Skeletal muscle satellite cell (primary cell): Measurements from ENCODE around the gene ACYP2.
"Not testable (repeated sequence)": the region's sequence is repeated elsewhere in the genome, so short reads cannot be mapped to it uniquely, and the experiment has no call there.

Experiments used
- H3K27me3 ChIP-seq: 2 replicates; pipeline ENCODE4 v1.7.0; 2013; ENCODE audit warnings: low read length; ENCODE audit not compliant: control insufficient read depth, insufficient read depth
- H3K36me3 ChIP-seq: 2 replicates; pipeline ENCODE4 v1.7.0; 2013; ENCODE audit warnings: mild to moderate bottlenecking, control low read depth, low read length; ENCODE audit not compliant: insufficient read depth
- H3K4me1 ChIP-seq: 2 replicates; pipeline ENCODE4 v1.7.0; 2013; ENCODE audit warnings: low read length; ENCODE audit not compliant: control insufficient read depth, insufficient read depth
- H3K4me2 ChIP-seq: 2 replicates; pipeline ENCODE4 v1.7.0; 2013; ENCODE audit warnings: mild to moderate bottlenecking, low read length
- H3K4me3 ChIP-seq: 2 replicates; pipeline ENCODE4 v1.7.0; 2013; ENCODE audit warnings: low read length
- H3K9ac ChIP-seq: 2 replicates; pipeline ENCODE4 v1.7.0; 2013; ENCODE audit warnings: mild to moderate bottlenecking, low read depth, low read length, moderate library complexity
- H3K9me3 ChIP-seq: replicated peaks from 2 replicates; pipeline ENCODE4 v1.7.0; 2013; ENCODE audit warnings: mild to moderate bottlenecking, control low read depth, low read length

The ACYP2 gene

GRCh38 chr2:54099829-54100585 is 15.4 kb upstream of the ACYP2 start:
- peaks cover 11% of the 10 kb centered on the region for H3K4me1 ChIP-seq
- no peak overlapping the region for H3K4me2 ChIP-seq
- H3K9me3 ChIP-seq = no peaks in the 10 kb centered on the region
- no peaks in the 10 kb centered on the region for H3K27me3 ChIP-seq
- H3K36me3 ChIP-seq = no peaks in the 10 kb centered on the region
- H3K4me3 ChIP-seq = no peak overlapping the region
- H3K9ac ChIP-seq = no peak overlapping the region

- H3K27me3 ChIP-seq = no peaks in the 10 kb centered on the region
- no peak overlapping the region for H3K4me2 ChIP-seq
- H3K4me3 ChIP-seq = no peak overlapping the region
- no peak overlapping the region for H3K9ac ChIP-seq
- H3K9me3 ChIP-seq = no peaks in the 10 kb centered on the region
- H3K4me1 ChIP-seq = peaks cover 11% of the 10 kb centered on the region
- H3K36me3 ChIP-seq = no peaks in the 10 kb centered on the region
These were observed 14.6 kb upstream of the ACYP2 start for GRCh38 chr2:54100772-54101171.

- Histone ChIP-seq H3K4me3 (no peak overlapping the region), H3K9ac (no peak overlapping the region), H3K4me2 (peak overlapping the region; percentile 62), H3K36me3 (no peaks in the 10 kb centered on the region), H3K27me3 (no peaks in the 10 kb centered on the region), H3K4me1 (peaks cover 16% of the 10 kb centered on the region), H3K9me3 (no peaks in the 10 kb centered on the region)
These were observed 11.7 kb upstream of the ACYP2 start for GRCh38 chr2:54103454-54104314.

- Histone ChIP-seq H3K27me3 (no peaks in the 10 kb centered on the region), H3K4me2 (peak overlapping the region; percentile 73), H3K36me3 (no peaks in the 10 kb centered on the region), H3K9me3 (no peaks in the 10 kb centered on the region), H3K4me1 (peaks cover 16% of the 10 kb centered on the region), H3K9ac (peak overlapping the region; percentile 25), H3K4me3 (peak overlapping the region; percentile 36)
These were observed 8.6 kb upstream of the ACYP2 start for GRCh38 chr2:54106631-54107454.

- peaks cover 16% of the 10 kb centered on the region for H3K4me1 ChIP-seq
- H3K4me2 ChIP-seq = no peak overlapping the region
- no peaks in the 10 kb centered on the region for H3K36me3 ChIP-seq
- H3K9ac ChIP-seq = no peak overlapping the region
- no peaks in the 10 kb centered on the region for H3K9me3 ChIP-seq
- H3K27me3 ChIP-seq = no peaks in the 10 kb centered on the region
- H3K4me3 ChIP-seq = no peak overlapping the region
These were observed 8.0 kb upstream of the ACYP2 start for GRCh38 chr2:54107455-54107764.

GRCh38 chr2:54107903-54108615 is 7.4 kb upstream of the ACYP2 start:
- no peak overlapping the region for H3K9ac ChIP-seq
- no peaks in the 10 kb centered on the region for H3K9me3 ChIP-seq
- H3K4me2 ChIP-seq = no peak overlapping the region
- no peak overlapping the region for H3K4me3 ChIP-seq
- H3K27me3 ChIP-seq = no peaks in the 10 kb centered on the region
- H3K36me3 ChIP-seq = no peaks in the 10 kb centered on the region
- peaks cover 16% of the 10 kb centered on the region for H3K4me1 ChIP-seq

- no peaks in the 10 kb centered on the region for H3K36me3 ChIP-seq
- H3K4me3 ChIP-seq = no peak overlapping the region
- H3K4me1 ChIP-seq = peaks cover 10% of the 10 kb centered on the region
- H3K9me3 ChIP-seq = no peaks in the 10 kb centered on the region
- no peak overlapping the region for H3K4me2 ChIP-seq
- no peak overlapping the region for H3K9ac ChIP-seq
- no peaks in the 10 kb centered on the region for H3K27me3 ChIP-seq
These were observed 5.6 kb upstream of the ACYP2 start for GRCh38 chr2:54109848-54110247.

GRCh38 chr2:54114479-54114878 is 936 bp upstream of the ACYP2 start:
- Histone ChIP-seq H3K9ac (peak overlapping the region; percentile 100), H3K4me3 (peak overlapping the region; percentile 85), H3K4me2 (peak overlapping the region; percentile 87)
- not testable (repeated sequence) for H3K36me3 ChIP-seq, H3K27me3 ChIP-seq, H3K4me1 ChIP-seq, H3K9me3 ChIP-seq

- Histone ChIP-seq H3K4me3 (peak overlapping the region; percentile 85), H3K36me3 (no peaks in the 10 kb centered on the region), H3K9ac (peak overlapping the region; percentile 100), H3K4me1 (peaks cover 7% of the 10 kb centered on the region), H3K4me2 (peak overlapping the region; percentile 87), H3K27me3 (no peaks in the 10 kb centered on the region), H3K9me3 (no peaks in the 10 kb centered on the region)
These were observed 505 bp upstream of the ACYP2 start for GRCh38 chr2:54114936-54115283.

- H3K9ac ChIP-seq, H3K9me3 ChIP-seq, H3K4me1 ChIP-seq, H3K36me3 ChIP-seq, H3K27me3 ChIP-seq: not testable (repeated sequence)
- Histone ChIP-seq H3K4me2 (peak overlapping the region; percentile 87), H3K4me3 (peak overlapping the region; percentile 85)
These were observed 1.2 kb downstream of the ACYP2 start for GRCh38 chr2:54116598-54116997.

GRCh38 chr2:54120950-54121349 is 5.5 kb downstream of the ACYP2 start:
- H3K4me2 ChIP-seq = no peak overlapping the region
- no peak overlapping the region for H3K4me3 ChIP-seq
- peaks cover 21% of the 10 kb centered on the region for H3K4me1 ChIP-seq
- no peaks in the 10 kb centered on the region for H3K27me3 ChIP-seq
- peaks cover 4% of the 10 kb centered on the region for H3K9me3 ChIP-seq
- H3K36me3 ChIP-seq = no peaks in the 10 kb centered on the region
- H3K9ac ChIP-seq = no peak overlapping the region
